NCI-H2227 (cell line): ENCODE measurements around the gene ZNF609.
A peak's percentile ranks its signal among the peaks of the same experiment; 100 is the strongest.
"Not testable (repeated sequence)": the region's sequence is repeated elsewhere in the genome, so short reads cannot be mapped to it uniquely, and the experiment has no call there.

Source experiments
- DNase-seq: peaks from one replicate; lab custom pipeline; 2025; ENCODE audit not compliant: unreplicated experiment; lab: John Stamatoyannopoulos, UW

The ZNF609 gene

DNA sequence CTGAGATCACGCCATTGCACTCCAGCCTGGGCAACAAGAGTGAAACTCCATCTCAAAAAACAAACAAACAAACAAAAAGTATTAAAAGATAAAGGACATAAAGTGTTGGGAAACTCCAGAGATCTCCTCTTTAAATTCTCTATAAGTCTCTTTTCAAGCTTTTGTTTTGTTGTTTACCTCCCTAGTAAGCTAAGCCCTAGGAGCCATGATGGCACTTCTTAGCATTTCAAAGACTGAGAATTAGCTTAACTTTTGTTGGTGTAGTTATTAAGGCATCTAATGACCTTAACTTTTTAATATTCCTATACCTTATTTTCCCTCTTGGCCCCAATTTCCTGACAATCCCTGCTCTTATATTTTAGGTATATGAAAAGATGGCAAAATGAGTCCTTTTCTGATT, 157.3 kb downstream of the ZNF609 start:
- DNase-seq: no peak

DNA sequence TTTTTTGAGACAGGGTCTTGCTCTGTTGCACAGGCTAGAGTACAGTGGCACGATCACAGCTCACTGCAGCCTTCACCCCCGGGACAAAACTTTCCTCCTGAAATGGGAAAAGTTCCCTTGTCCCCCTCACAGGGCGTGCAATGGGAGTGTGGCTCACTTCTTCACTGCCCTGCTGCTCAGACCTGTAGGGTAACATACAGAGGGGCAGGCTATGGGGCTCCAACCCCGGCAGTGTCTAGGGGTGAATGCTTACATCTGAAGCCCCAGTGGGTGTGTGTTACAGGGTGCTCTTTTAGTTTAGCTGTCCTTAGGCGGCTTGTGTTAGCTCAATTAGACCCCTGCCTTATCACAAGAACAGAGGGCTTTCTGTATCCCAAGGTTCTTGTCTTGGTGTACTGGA, 157.8 kb downstream of the ZNF609 start:
- DNase-seq: no peak

DNA sequence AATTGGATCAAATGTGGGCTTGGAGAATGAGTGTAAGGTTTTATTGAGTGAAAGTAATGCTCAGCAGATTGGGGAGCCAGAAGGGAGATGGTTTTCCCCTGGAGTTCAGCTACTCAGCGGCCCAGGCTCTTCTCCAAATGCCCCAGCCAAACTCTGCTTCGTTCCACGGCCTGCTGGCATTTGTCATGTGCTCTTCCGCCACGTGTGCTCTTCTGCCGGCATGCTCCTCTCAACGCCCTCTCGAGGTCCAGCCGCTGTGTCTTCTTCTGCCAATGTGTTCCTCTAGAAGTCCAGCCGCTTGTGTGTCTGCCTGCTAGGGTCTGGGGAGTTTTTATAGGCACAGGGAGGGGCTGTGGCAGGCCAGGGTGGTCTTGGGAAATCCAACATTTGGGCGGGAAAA, 158.2 kb downstream of the ZNF609 start:
- DNase-seq: no peak

DNA sequence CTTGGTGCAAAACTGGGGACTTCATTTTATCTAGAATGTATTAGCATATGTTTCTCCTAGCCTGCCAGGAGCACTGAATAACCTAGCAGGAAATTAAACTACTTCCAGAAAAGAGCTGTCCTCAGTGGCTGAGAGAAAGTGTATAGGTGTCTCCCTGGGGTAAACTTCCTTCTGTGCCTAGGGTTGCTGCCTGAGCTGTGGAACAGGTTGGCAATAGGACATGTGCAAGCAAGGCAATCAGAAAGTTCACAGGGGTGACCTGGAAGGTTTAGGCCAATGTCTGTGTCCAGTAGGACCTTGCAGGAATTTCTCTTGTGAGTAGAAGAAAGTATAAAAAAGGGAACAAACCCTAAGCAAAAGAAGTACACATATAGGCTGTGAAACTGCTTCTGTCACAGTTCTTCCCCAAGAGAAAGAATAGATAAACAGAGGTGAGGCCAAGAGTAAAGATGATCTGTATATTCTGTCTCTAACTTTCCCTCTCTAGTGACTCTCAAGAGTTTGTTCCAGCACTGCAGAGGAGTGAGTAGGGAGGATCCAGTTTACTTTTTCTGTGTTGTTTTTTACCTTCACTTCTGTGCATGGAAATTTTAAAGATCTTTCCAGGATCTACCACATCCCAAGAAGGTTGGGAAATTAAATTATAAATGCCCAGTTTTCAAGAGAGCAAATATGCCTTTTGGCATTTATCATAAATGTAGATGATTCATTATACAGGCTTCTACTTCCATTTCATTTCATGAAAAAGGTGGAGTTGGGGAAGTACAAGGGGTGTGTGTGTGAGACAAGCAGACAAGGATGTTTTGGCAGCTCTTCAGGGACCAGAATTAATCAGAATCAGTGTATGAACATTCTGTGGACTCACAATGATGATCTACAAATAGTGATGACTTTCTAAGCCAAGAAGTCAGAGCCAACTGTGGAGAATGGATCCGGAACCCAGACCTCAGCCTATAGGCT, 159.8 kb downstream of the ZNF609 start:
- DNase-seq: no peak

DNA sequence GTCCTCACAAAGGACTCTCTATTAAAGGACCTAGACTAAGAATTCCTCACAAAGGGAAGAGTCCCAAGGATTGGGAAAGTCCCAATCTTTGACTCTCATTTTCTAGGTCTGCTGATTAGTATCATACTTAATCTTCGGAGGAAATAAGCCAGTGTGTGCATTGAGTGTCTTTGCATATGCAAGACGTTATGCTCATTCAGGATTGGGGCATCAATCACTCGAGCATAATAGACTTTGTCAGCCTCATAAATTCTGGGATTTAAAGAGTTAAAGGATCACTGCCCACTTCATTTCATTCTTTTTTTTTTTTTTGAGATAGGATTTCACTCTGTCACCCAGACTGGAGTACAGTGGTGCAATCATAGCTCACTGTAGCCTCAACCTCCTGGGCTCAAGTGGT, 160.7 kb downstream of the ZNF609 start:
- no peak for DNase-seq

DNA sequence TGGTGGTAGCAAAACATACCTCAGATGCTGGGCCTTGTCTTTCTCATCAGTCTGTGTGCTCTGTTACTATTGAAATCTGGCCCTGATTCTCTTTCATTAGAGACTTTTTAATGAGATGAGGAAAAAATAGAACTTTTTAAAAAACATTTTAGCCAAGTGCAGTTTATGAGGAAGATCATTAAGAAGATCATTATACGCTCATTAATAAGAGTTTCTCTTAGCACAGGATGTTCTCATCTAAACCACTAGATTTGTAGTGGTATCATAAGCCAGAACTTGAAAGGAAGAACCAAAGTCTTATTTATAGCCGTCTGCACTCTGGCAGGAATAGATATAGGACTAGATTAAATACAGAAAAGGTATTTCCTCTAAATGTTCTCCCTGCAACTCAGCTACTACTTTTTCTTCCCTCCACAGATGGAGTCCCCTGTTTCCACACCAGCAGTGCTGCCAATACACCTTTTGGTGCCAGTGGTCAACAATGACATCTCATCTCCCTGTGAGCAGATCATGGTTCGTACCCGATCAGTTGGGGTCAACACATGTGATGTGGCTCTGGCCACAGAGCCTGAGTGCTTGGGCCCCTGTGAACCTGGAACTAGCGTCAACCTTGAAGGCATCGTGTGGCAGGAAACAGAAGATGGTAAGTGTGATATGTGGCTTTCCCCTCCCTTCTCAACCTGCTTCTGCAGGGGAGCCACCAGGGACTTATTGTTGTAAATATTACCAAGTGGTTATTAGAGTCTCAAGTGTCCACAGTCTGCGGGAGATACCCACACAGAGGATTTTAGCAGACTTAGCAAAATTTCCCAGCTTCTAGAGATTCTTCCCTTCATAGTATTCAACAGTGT, 162.3 kb downstream of the ZNF609 start:
- DNase-seq: peak; percentile 6

DNA sequence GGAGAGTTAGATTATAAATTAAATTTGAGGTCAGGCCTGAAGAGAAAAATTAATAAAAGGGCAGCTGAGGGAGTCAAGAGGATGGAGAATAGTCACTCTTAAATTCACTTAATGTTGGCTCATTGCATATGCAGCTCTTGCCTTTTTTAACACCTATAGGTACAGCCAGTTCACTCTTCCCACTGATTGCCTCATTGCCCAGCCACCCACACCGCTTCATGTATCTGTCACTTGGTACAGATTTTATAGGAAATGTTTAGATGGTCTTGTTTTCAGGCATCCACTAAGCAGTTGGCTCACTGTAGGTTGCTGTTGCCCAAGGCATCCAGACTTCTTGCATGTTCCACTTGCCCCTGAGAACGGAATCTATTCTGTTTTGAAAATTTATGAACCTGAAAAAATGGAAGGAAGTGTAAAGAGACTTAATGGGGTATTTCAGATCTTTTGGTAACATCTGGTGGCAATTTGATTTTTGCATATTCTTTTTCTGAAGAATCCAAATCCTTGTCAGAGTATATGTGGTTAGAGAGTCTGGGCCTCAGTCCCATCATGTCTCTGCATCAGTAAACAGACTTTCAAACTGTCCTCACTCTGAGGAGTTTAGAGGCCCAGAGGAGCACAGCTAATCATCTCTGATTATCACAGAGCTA, 163.1 kb downstream of the ZNF609 start:
- DNase-seq: no peak

DNA sequence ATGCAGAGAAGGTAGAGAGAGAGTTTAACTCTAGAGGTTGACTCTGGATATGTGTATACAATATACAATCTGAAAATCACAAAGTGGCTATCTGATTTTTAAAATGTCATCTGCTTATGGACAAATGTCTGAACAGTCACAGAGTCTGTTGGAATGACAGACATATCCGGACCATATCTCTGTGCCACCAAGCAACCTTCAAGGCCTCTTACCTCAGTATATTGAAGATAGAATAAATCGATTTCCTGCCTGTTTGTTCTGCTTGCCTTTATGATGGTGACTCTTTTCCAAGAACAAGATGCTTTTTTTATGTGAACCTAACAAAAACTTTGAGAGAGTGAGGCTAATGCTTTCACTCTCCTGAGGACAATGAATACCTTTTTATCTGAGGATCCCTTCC, 163.9 kb downstream of the ZNF609 start:
- no peak for DNase-seq

DNA sequence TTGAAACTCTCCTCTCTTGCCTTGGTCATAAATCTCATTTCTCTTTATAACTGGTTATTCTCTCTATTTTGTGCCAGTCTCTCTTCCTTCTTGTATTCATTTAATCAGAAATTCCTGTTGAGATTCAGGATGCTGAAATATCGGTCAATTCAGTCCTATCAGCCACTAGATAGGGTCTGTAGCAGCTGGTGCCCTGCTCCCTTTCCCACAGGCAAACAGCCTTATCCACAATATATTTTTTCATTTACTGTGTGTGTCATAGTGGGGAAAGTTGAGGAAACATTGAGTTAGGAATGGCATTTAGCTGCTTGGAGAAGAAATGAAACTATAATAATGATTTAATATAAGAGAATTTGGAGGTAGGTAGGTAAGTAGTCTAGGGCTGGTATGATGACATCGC, 168.7 kb downstream of the ZNF609 start:
- no peak for DNase-seq

DNA sequence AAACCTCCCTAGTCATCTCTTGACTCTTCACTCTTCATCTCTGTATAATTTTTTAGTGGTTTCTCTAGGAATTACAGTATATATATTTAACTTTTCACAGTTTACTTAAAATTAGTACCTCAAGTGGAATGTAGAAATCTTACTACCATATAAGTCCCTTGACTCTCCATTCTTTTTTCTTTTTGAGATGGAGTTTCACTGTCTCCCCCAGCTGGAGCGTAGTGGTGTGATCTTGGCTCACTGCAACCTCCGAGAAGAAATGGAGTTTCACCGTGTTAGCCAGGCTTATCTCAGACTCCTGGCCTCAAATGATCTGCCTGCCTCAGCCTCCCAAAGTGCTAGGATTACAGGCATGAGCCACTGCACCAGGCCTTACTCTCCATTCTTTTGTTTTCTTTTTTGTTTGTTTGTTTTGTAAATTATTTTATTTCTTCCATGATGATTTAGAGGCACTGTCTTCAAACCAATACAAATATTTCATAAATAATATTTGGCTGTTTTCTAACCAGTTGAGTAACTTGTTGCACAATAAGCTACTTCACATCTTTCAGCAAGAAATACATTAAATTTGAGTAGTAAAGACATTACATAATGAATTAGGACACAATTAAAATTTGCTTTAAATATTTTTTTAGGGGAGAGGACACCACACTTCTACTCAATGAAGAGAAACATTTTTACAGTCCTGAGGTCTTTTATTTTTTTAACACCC, 170.2 kb downstream of the ZNF609 start:
- no peak for DNase-seq

DNA sequence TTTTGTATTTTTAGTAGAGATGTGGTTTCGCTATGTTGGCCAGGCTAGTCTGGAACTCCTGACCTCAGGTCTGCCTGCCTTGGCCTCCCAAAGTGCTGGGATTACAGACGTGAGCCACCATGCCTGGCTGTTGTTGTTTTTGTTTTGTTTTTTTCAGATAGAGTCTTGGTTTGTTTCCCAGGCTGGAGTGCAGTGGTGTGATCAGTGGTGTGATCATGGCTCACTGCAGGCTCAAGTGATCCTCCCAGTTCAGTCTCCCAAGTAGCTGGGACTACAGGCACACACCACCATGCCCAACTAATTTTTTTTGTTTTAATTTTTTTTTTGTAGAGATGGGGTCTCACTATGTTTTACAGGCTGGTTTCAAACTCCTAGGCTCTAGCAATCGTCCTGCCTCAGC, 172.3 kb downstream of the ZNF609 start:
- DNase-seq: not testable (repeated sequence)

DNA sequence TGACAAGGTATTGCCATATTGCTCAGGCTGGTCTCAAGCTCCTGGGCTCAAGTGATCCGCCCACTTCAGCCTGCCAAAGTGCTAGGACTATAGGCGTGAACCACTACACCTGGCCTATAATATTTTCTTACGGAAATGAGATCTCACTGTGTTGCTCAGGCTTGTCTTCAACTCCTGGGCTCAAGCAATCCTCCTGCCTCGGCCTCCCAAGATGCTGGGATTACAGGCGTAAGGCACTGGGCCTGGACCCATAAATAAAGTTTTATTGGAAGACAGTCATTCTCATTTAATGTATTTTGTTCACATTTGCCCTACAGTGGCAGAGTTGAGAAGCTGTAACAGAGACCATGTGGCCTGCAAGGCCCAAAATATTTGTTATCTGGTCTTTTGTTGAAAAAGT, 173.0 kb downstream of the ZNF609 start:
- DNase-seq: no peak

DNA sequence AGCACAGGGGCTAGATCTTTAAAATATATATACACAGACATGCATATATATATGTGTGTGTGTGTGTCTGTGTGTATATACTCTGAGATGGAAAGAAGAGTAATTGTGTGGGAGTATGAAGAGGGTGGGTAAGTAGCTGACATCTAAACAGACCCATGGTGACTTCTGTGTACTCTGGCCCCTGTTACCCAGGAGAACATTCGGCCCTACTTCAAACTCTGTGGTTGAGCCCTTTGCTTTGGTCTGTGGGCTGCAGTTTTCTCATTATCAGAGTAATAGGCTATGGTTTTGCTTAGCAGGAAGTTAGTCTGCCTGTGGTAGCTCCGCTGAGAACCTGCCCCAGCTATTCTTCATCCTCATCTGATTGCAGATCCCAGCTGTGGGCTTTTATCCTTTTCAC, 173.6 kb downstream of the ZNF609 start:
- DNase-seq: peak; percentile 17

DNA sequence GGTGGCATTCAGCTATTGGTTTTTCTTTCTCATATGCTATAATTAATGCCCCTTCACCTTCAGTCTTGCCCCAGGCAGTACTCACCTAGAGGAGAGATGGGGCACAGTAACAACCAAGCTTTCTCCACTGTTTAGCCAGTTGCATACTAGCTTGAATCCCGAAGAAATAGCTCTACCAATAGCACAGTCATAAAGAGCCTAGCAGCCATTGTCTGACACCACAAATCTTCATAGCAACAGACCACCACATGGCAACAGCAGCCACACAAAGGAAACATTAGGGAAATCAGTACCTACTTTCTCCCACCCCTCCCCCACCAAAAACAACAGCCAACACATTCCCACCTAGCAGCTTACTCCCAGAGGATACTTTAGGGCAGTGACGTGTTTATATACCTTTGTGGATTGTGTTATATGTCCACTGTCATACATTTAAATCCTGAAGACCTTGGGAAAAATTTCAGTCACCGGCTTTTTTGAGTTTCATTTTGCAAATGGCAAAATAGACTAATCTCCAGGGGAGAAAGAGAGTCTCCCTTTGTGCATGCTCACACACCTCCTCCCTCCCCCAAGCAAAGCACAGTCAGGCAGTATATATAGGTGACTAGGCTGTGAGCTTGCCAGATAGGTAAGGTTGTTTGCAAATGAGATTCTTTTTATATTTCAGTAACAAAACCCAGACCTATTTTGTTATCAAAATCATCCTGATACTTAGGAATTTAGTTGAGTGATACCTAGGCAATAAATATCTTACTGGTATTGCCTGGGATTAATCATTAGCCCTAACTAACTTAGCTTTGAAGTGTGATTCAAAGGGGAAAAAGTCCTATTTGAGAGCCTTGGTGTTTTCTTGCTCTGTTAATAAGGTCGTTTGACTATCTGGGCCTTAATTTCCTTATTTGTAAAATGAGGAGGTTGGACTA, 174.5 kb downstream of the ZNF609 start:
- peak; percentile 57 for DNase-seq

DNA sequence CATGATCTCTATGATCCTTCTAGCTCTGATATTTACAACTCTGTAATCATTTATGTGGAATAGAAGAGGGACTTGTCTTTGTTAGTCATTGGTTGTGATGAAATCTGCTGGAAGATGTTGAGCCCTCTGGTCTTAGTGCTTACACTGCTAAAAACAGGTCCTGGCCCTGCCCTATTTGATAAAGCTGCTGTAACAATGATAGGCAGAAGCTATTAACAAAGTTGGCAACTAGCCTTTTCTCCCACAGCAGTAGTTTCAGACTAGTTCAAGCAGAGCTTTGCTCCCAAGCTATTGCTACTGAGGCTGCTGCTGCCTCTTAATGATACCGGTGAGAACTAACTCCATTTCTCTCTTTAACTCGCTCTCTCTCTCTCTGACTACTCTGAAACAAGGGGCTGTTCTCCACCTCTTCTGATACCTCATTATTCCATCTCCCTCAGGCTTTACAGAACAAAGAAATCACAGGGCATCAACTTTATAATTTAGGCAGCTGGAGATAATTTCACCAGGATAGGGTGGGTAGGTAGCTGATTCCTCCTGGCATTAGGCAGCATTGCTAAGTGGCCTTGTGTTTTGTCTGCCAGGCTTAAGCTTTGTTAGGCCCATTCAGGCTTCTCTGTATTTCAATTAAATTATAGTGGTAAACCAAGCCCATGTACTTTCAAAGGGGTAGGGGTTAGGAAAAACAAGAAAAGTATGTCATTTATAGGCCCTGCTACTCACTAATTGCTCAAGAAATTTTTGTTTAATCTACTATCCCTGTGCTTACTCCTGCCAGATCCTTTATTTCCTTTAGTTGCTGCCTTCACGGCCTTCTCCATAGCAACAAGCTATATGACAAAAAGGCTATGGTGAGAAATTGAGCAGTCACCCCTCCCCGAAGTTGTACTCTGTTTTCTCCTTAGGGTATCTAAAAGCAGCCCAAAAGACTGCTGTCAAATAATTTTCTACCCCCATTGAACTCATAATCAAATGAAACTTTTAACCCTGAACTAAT, 175.4 kb downstream of the ZNF609 start:
- DNase-seq: peak; percentile 55

DNA sequence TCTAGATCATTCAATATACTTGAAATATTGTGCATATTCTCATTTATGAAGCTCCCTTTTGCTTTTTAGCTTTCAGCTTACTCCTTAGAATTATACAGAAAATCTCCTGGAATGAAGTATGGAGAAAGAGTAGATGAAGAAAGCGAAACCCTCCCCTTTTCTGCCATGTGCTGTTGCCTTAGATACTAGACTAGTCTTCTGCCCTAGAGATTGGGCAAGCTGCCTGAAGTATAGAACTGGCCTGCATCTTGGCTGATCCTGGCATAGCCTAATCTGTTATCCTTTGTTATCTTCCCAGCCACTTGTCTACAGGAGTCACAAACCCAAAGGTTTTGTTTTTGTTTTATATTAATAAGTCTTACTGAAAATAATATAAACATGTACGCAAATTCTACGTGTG, 176.2 kb downstream of the ZNF609 start:
- no peak for DNase-seq

DNA sequence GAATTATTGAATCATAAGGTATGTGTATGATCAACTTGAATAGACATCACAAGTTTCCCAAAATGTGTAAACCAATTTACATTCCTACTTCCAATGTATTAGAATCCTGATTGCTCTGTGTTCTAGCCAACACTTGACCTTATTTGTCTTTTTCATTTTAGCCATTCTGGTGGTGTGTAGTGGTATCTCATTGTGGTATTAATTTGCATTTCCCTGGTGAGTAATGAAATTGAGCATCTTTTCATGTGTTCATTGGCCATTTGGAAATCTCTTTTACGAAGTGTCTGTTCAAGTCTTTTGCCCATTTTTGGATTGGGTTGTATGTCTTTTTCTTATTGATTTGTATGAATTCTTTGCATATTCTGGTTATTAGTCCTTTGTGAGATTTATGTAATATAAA, 177.0 kb downstream of the ZNF609 start:
- no peak for DNase-seq

DNA sequence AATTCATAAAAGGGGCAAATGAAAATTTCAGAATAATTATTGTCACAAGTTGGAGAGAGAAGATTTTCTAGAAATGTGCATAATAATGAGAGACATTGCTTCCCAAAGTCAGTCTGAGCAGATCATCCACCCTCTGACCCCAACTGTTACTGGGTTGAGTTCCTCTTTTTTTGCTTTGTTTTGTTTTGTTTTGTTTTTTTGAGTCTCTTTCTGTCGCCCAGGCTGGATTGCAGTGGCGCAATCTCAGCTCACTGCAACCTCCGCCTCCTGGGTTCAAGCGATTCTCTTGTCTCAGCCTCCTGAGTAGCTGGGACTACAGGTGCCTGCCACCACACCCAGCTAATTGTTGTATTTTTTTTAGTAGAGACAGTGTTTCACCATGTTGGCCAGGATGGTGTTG, 179.4 kb downstream of the ZNF609 start:
- DNase-seq: not testable (repeated sequence)
